Ureter (tissue), 1 donor: ENCODE measurements around the gene SPECC1. TPM values are rescaled to one million over a fixed set of nuclear protein-coding genes. Genes with fewer than 3 reads are reported as not detected.
"Not testable (repeated sequence)": the region's sequence is repeated elsewhere in the genome, so short reads cannot be mapped to it uniquely, and the experiment has no call there.

Experiments
- DNase-seq: peaks from one replicate; pipeline ENCODE4 v3.0.0-alpha.2; 2020; ENCODE audit warnings: low spot score
- total RNA-seq: library from RNA; stranded (reverse); gene quantifications from one replicate; pipeline ENCODE4 v1.2.4, GENCODE V29; 2023
- donor health status: DM: yes; HTN: yes; CAD: no.

Gene SPECC1
- total RNA-seq, 1 donor from 2014 or later = 26.2 TPM

GRCh38 chr17:20235747-20236146 is 226.6 kb downstream of the SPECC1 start:
- no peak for DNase-seq

- DNase-seq = no peak
Measured at GRCh38 chr17:20236578-20237227, 227.5 kb downstream of the SPECC1 start.

- DNase-seq = not testable (repeated sequence)
Measured at GRCh38 chr17:20239776-20240175, 230.6 kb downstream of the SPECC1 start.

- DNase-seq = no peak
Measured at GRCh38 chr17:20241855-20242254, 232.7 kb downstream of the SPECC1 start.

- DNase-seq = no peak
Measured at GRCh38 chr17:20242271-20242670, 233.1 kb downstream of the SPECC1 start.

- DNase-seq = no peak
Measured at GRCh38 chr17:20243524-20243923, 234.4 kb downstream of the SPECC1 start.

GRCh38 chr17:20244671-20245070 is 235.5 kb downstream of the SPECC1 start:
- DNase-seq = no peak

- DNase-seq = no peak
Measured at GRCh38 chr17:20246692-20247091, 237.5 kb downstream of the SPECC1 start.

GRCh38 chr17:20253323-20253722 is 244.2 kb downstream of the SPECC1 start:
- no peak for DNase-seq

GRCh38 chr17:20254541-20254940 is 245.4 kb downstream of the SPECC1 start:
- no peak for DNase-seq

GRCh38 chr17:20256144-20256543 is 247.0 kb downstream of the SPECC1 start:
- no peak for DNase-seq

GRCh38 chr17:20257008-20257407 is 247.8 kb downstream of the SPECC1 start:
- DNase-seq = no peak

GRCh38 chr17:20257798-20258197 is 248.6 kb downstream of the SPECC1 start:
- DNase-seq = no peak

- no peak for DNase-seq
Measured at GRCh38 chr17:20259668-20260067, 250.5 kb downstream of the SPECC1 start.

- DNase-seq = no peak
Measured at GRCh38 chr17:20260268-20260667, 251.1 kb downstream of the SPECC1 start.

- DNase-seq = no peak
Measured at GRCh38 chr17:20262226-20263114, 253.3 kb downstream of the SPECC1 start.

GRCh38 chr17:20263115-20263433 is 253.9 kb downstream of the SPECC1 start:
- not testable (repeated sequence) for DNase-seq

GRCh38 chr17:20263595-20263994 is 254.4 kb downstream of the SPECC1 start:
- no peak for DNase-seq

GRCh38 chr17:20264996-20265395 is 255.8 kb downstream of the SPECC1 start:
- DNase-seq = no peak

- DNase-seq = no peak
Measured at GRCh38 chr17:20266806-20267458, 257.8 kb downstream of the SPECC1 start.

GRCh38 chr17:20267459-20267842 is 258.3 kb downstream of the SPECC1 start:
- no peak for DNase-seq

GRCh38 chr17:20270369-20270768 is 261.2 kb downstream of the SPECC1 start:
- DNase-seq = no peak
